ENCODE measurements around the gene DR1.

Gene DR1

GRCh38 chr1:93345633-93346420, at the start of gene DR1:
DR1 (plus strand) TSS chr1:93345907; CDS start chr1:93346646, 739 bp downstream.
- TF ChIP-seq TAF1 (IDR thresholded peaks at IDR 0.05; ENCODE audit: low read depth) (peak; percentile 96), TEAD4 (IDR thresholded peaks at IDR 0.05) (peak; percentile 48), RAD21 (IDR thresholded peaks at IDR 0.05; ENCODE audit: low read depth) (peak; percentile 20; the same call in 1 of the 2 replicates), FOXM1 (IDR thresholded peaks at IDR 0.05; ENCODE audit: borderline replicate concordance, low read depth) (no peak; the same call in 1 of the 2 replicates), NFIC (IDR thresholded peaks at IDR 0.05) (peak; percentile 74; the same call in 1 of the 2 replicates), EGR1 (IDR thresholded peaks at IDR 0.05) (peak; percentile 51; the same call in 1 of the 2 replicates), USF1 (IDR thresholded peaks at IDR 0.05) (no peak), TCF12 (IDR thresholded peaks at IDR 0.05; ENCODE audit: low read depth) (peak; percentile 66), YY1 (IDR thresholded peaks at IDR 0.05; ENCODE audit: low read depth) (peak; percentile 81; the same call in 1 of the 2 replicates), MAX (IDR thresholded peaks at IDR 0.05) (peak; percentile 97), CEBPB (IDR thresholded peaks at IDR 0.05) (no peak), ZBTB7A (IDR thresholded peaks at IDR 0.05; ENCODE audit: low read depth) (no peak)

GRCh38 chr1:93296555-93297154, 49.1 kb upstream of the DR1 start:
- TF ChIP-seq FOXM1 (IDR thresholded peaks at IDR 0.05; ENCODE audit: borderline replicate concordance, low read depth) (no peak), TAF1 (IDR thresholded peaks at IDR 0.05; ENCODE audit: low read depth) (no peak), EGR1 (IDR thresholded peaks at IDR 0.05) (no peak), RAD21 (IDR thresholded peaks at IDR 0.05; ENCODE audit: low read depth) (no peak), EP300 (IDR thresholded peaks at IDR 0.05; ENCODE audit: borderline replicate concordance) (no peak), YY1 (IDR thresholded peaks at IDR 0.05; ENCODE audit: low read depth) (no peak), USF1 (IDR thresholded peaks at IDR 0.05) (no peak), CEBPB (IDR thresholded peaks at IDR 0.05) (no peak), CREB1 (IDR thresholded peaks at IDR 0.05; ENCODE audit: low read depth) (no peak), TEAD4 (IDR thresholded peaks at IDR 0.05) (no peak), REST (IDR thresholded peaks at IDR 0.05; ENCODE audit: low read depth) (no peak), MAX (IDR thresholded peaks at IDR 0.05) (no peak), TCF12 (IDR thresholded peaks at IDR 0.05; ENCODE audit: low read depth) (no peak)

GRCh38 chr1:93301131-93301530, 44.6 kb upstream of the DR1 start:
- no peak for TF ChIP-seq EP300 (IDR thresholded peaks at IDR 0.05; ENCODE audit: borderline replicate concordance)
- TF ChIP-seq CREB1 (IDR thresholded peaks at IDR 0.05; ENCODE audit: low read depth), result no peak
- TF ChIP-seq EGR1 (IDR thresholded peaks at IDR 0.05), result no peak

GRCh38 chr1:93302078-93302477, 43.6 kb upstream of the DR1 start:
- no peak for TF ChIP-seq TAF1 (IDR thresholded peaks at IDR 0.05; ENCODE audit: low read depth)
- TF ChIP-seq NFIC (IDR thresholded peaks at IDR 0.05), result no peak
- no peak for TF ChIP-seq CREB1 (IDR thresholded peaks at IDR 0.05; ENCODE audit: low read depth)
- TF ChIP-seq EP300 (IDR thresholded peaks at IDR 0.05; ENCODE audit: borderline replicate concordance), result no peak
- TF ChIP-seq TCF12 (IDR thresholded peaks at IDR 0.05; ENCODE audit: low read depth), result no peak
- no peak for TF ChIP-seq ZBTB7A (IDR thresholded peaks at IDR 0.05; ENCODE audit: low read depth)
- no peak for TF ChIP-seq USF1 (IDR thresholded peaks at IDR 0.05)
- no peak for TF ChIP-seq FOXM1 (IDR thresholded peaks at IDR 0.05; ENCODE audit: borderline replicate concordance, low read depth)
- TF ChIP-seq REST (IDR thresholded peaks at IDR 0.05; ENCODE audit: low read depth), result no peak
- TF ChIP-seq CEBPB (IDR thresholded peaks at IDR 0.05), result no peak
- no peak for TF ChIP-seq RAD21 (IDR thresholded peaks at IDR 0.05; ENCODE audit: low read depth)
- no peak for TF ChIP-seq EGR1 (IDR thresholded peaks at IDR 0.05)
- TF ChIP-seq TEAD4 (IDR thresholded peaks at IDR 0.05), result no peak
- TF ChIP-seq MAX (IDR thresholded peaks at IDR 0.05), result no peak
- TF ChIP-seq YY1 (IDR thresholded peaks at IDR 0.05; ENCODE audit: low read depth), result no peak

All from Ishikawa (cell line).